ENCODE data around the gene ANKIB1.
"Not testable (repeated sequence)": the region's sequence is repeated elsewhere in the genome, so short reads cannot be mapped to it uniquely, and the experiment has no call there.

ANKIB1 gene

DNA sequence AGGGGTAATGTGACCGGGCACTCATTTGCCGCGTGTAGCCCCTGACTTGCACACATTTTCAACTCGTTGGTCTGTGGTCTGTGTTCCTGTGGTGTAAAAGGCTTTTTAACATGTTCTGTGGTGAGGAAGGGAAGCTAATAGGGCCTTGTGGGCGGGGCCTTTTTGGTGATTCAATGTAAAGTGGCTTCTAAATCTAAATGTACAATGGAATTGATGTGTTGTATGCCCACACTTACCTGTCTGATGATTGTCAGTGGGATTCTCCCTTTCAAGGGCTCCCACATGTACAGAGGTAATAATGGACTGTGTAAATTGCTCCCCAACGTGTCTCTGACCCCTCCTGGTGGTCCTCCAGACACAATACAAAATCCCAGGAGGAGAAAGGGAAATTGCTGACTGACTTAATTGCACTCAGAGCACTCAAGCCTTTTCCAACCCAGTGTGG, 158.4 kb downstream of the ANKIB1 start:
- H3K27me3 ChIP-seq (ENCODE audit: insufficient read depth, low read length), result no peaks in the 10 kb centered on the region
- H3K4me1 ChIP-seq (ENCODE audit: insufficient read depth, low read length), result no peaks in the 10 kb centered on the region
- no peak overlapping the region for H3K4me3 ChIP-seq (ENCODE audit: low read length)
- H3K36me3 ChIP-seq (ENCODE audit: insufficient read depth, low read length), result peaks cover 8% of the 10 kb centered on the region
- no peaks in the 10 kb centered on the region for H3K9me3 ChIP-seq (ENCODE audit: low read length)
- H2AFZ ChIP-seq (ENCODE audit: low read depth, low read length), result no peak overlapping the region

DNA sequence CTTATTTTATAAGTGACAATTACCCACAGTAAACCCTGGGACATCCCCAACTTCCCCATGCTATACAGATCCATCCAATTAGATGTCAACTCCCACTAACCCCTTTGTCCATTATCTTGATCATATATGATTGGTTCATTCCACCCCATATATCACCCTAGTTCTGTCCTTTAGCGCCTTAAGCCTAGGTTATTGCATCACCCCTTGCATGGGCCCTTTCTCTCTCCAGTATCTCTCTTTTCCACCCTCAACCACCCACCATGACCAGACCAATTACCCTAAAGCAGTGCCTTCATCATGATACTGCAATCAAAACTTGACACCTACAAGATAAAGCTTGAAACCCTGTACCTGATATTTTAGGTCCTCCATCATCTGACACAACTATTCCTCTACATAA, 163.6 kb downstream of the ANKIB1 start:
- H3K4me1 ChIP-seq (ENCODE audit: insufficient read depth, low read length), result no peaks in the 10 kb centered on the region
- no peak overlapping the region for H3K4me3 ChIP-seq (ENCODE audit: low read length)
- no peak overlapping the region for H2AFZ ChIP-seq (ENCODE audit: low read depth, low read length)
- no peaks in the 10 kb centered on the region for H3K27me3 ChIP-seq (ENCODE audit: insufficient read depth, low read length)
- H3K9me3 ChIP-seq (ENCODE audit: low read length), result no peaks in the 10 kb centered on the region
- H3K36me3 ChIP-seq (ENCODE audit: insufficient read depth, low read length), result no peaks in the 10 kb centered on the region

GRCh38 chr7:92410162-92410561, 164.4 kb downstream of the ANKIB1 start:
- not testable (repeated sequence) for H3K4me1 ChIP-seq (ENCODE audit: insufficient read depth, low read length); H3K9me3 ChIP-seq (ENCODE audit: low read length); H3K36me3 ChIP-seq (ENCODE audit: insufficient read depth, low read length); H3K4me3 ChIP-seq (ENCODE audit: low read length); H2AFZ ChIP-seq (ENCODE audit: low read depth, low read length); H3K27me3 ChIP-seq (ENCODE audit: insufficient read depth, low read length)

GRCh38 chr7:92412745-92413144, 167.0 kb downstream of the ANKIB1 start:
- H3K36me3 ChIP-seq (ENCODE audit: insufficient read depth, low read length), result no peaks in the 10 kb centered on the region
- no peak overlapping the region for H2AFZ ChIP-seq (ENCODE audit: low read depth, low read length)

DNA sequence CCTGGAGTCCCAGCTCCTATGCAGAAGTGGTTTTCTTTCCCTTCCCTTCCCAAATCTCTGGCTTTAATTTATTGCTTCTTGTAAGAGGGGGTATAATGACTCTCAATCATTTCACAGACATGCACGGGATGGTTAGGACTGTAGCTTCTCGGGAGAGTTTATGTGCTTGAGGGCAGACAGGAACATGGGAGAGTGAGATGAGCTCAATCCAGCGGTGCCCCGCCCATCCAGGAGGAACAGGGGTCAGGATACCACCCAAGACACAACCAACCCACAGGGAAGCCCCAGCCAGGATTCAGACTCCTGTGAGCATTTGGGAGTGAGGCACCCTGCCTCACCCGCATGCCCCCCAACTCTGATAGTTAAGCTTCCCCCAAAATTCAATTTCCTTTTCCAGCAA, 167.8 kb downstream of the ANKIB1 start:
- Histone ChIP-seq H2AFZ (ENCODE audit: low read depth, low read length) (no peak overlapping the region), H3K36me3 (ENCODE audit: insufficient read depth, low read length) (no peaks in the 10 kb centered on the region), H3K4me1 (ENCODE audit: insufficient read depth, low read length) (no peaks in the 10 kb centered on the region), H3K9me3 (ENCODE audit: low read length) (no peaks in the 10 kb centered on the region), H3K27me3 (ENCODE audit: insufficient read depth, low read length) (no peaks in the 10 kb centered on the region), H3K4me3 (ENCODE audit: low read length) (no peak overlapping the region)

More at GRCh38 chr7:92412745-92413144, 167.0 kb downstream of the ANKIB1 start:
- H3K4me1 ChIP-seq (ENCODE audit: insufficient read depth, low read length), result no peaks in the 10 kb centered on the region
- no peaks in the 10 kb centered on the region for H3K27me3 ChIP-seq (ENCODE audit: insufficient read depth, low read length)
- no peak overlapping the region for H3K4me3 ChIP-seq (ENCODE audit: low read length)
- no peaks in the 10 kb centered on the region for H3K9me3 ChIP-seq (ENCODE audit: low read length)

DNA sequence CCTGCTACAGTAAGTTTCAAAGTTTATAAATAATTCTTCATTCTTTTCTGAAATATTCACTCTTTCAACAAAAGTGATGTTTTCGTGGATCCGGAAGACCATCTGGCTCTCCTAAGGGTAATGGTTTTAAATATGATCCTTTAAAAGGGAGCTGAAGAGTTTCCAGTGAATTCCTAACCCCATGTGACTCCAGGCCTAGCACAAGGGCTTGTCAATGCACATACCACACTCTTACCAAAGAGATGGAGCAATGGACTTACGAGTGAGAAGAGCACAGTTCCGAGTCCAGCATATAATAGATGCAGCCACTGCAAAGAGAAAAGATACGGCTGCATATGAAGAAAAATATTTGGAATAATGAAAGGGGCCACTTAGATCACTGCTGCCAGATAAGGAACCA, 169.5 kb downstream of the ANKIB1 start:
- Histone ChIP-seq H3K4me1 (ENCODE audit: insufficient read depth, low read length) (no peaks in the 10 kb centered on the region), H2AFZ (ENCODE audit: low read depth, low read length) (no peak overlapping the region), H3K36me3 (ENCODE audit: insufficient read depth, low read length) (no peaks in the 10 kb centered on the region), H3K9me3 (ENCODE audit: low read length) (no peaks in the 10 kb centered on the region), H3K27me3 (ENCODE audit: insufficient read depth, low read length) (no peaks in the 10 kb centered on the region), H3K4me3 (ENCODE audit: low read length) (no peak overlapping the region)

DNA sequence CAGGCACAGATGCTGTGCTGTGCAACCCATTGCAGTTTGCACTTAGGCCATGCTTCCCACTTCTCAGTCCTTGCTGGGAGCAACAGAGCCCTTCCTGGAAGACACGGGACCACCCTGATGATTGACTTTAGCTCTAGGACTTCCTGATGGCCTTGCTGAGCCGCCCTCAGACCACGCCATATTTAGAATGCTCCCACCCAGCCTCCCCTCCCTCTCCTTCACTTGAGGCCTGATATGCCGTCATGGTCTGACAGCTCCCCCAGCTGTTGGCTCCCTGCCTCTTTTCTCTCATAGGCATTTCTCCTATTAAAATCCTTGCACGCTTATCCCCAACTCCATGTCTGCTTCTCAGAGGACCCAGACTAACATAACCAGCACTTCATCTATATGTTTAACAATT, 172.1 kb downstream of the ANKIB1 start:
- H3K27me3 ChIP-seq (ENCODE audit: insufficient read depth, low read length), result no peaks in the 10 kb centered on the region
- no peaks in the 10 kb centered on the region for H3K4me1 ChIP-seq (ENCODE audit: insufficient read depth, low read length)
- H3K9me3 ChIP-seq (ENCODE audit: low read length), result no peaks in the 10 kb centered on the region
- no peaks in the 10 kb centered on the region for H3K36me3 ChIP-seq (ENCODE audit: insufficient read depth, low read length)
- H3K4me3 ChIP-seq (ENCODE audit: low read length), result no peak overlapping the region
- H2AFZ ChIP-seq (ENCODE audit: low read depth, low read length), result no peak overlapping the region

- no peak overlapping the region for H3K4me3 ChIP-seq (ENCODE audit: low read length)
- no peaks in the 10 kb centered on the region for H3K9me3 ChIP-seq (ENCODE audit: low read length)
- H3K27me3 ChIP-seq (ENCODE audit: insufficient read depth, low read length), result no peaks in the 10 kb centered on the region
These were observed 176.1 kb downstream of the ANKIB1 start for GRCh38 chr7:92421676-92422435.

DNA sequence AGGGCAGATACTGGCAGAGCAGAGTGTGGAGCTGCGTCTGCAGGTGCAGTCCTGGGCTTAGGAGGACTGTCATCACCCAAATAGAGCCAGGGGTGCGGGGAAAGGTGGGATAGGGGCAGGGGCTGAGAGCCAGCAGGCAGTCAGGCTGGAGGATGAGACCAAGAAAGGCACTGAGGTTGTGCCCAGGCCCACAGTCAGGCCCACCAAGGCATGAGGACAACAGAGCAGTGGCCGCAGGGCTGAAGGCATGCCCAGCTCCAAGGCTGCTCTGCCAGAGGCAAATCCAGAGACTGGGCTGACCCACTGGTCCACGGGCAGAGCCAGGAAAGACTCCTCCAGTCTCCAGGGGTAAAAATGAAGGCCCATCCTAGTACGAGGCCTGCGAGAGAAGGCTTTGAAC, 177.2 kb downstream of the ANKIB1 start:
- H2AFZ ChIP-seq (ENCODE audit: low read depth, low read length), result no peak overlapping the region
- H3K27me3 ChIP-seq (ENCODE audit: insufficient read depth, low read length), result no peaks in the 10 kb centered on the region
- H3K9me3 ChIP-seq (ENCODE audit: low read length), result no peaks in the 10 kb centered on the region
- H3K36me3 ChIP-seq (ENCODE audit: insufficient read depth, low read length), result no peaks in the 10 kb centered on the region
- H3K4me1 ChIP-seq (ENCODE audit: insufficient read depth, low read length), result peaks cover 4% of the 10 kb centered on the region
- no peak overlapping the region for H3K4me3 ChIP-seq (ENCODE audit: low read length)

More at GRCh38 chr7:92421676-92422435, 176.1 kb downstream of the ANKIB1 start:
- Histone ChIP-seq H3K4me1 (ENCODE audit: insufficient read depth, low read length) (peaks cover 4% of the 10 kb centered on the region), H2AFZ (ENCODE audit: low read depth, low read length) (no peak overlapping the region), H3K36me3 (ENCODE audit: insufficient read depth, low read length) (no peaks in the 10 kb centered on the region)

DNA sequence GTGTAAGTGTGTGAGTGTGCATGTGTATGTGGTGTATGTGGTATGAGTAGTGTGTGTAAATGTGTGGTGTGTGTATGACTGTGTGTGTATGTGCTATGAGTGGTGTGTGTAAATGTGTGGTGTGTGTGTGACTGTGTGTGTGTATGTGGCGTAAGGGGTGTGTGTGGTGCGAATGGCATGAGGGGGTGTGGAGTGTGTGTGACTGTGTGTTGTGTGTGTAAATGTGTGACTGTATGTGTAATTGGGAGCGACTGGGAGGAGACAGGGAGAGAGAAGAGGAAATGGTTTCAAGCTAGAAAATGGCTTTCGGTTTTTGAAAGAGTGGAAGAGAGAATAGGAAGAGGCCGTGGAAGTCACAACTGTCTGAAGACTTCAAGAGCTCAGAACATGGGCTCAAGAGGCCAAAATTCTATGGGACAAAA, 177.9 kb downstream of the ANKIB1 start:
- H3K9me3 ChIP-seq (ENCODE audit: low read length), result no peaks in the 10 kb centered on the region
- peaks cover 4% of the 10 kb centered on the region for H3K4me1 ChIP-seq (ENCODE audit: insufficient read depth, low read length)
- H3K27me3 ChIP-seq (ENCODE audit: insufficient read depth, low read length), result no peaks in the 10 kb centered on the region
- H2AFZ ChIP-seq (ENCODE audit: low read depth, low read length), result peak overlapping the region; percentile 79
- H3K4me3 ChIP-seq (ENCODE audit: low read length), result no peak overlapping the region
- no peaks in the 10 kb centered on the region for H3K36me3 ChIP-seq (ENCODE audit: insufficient read depth, low read length)

DNA sequence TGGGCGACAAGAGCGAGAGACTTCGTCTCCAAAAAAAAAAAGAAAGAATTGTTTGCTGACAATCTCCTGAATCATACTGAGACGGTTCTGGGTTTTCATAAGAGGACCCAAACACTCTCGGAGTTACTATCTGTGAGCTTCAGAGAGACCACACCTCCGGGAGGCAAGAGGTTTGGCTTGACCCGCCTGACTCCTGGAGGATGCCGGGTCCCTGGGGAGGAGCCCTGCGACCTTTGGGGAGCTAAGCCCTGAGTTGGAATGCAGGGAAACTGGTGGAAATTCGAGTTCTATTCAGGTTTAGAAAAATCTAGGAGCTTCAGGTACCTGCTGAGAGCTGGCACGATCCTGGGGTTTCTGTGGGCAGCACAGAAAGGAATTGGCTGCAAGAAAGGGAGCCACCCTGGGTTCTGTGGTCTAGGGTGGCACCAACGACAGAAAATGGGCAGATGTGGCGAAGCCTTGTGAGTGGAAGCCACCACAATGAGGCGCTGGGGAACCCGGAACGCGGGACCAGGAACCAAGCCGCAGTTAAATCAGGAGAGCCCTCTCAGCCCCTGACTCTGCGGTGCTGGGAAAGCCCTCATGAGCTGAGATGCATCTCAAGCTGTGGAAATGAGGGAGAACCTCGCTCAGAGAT, 179.7 kb downstream of the ANKIB1 start:
- no peaks in the 10 kb centered on the region for H3K36me3 ChIP-seq (ENCODE audit: insufficient read depth, low read length)
- H3K4me1 ChIP-seq (ENCODE audit: insufficient read depth, low read length), result peaks cover 4% of the 10 kb centered on the region
- H3K27me3 ChIP-seq (ENCODE audit: insufficient read depth, low read length), result no peaks in the 10 kb centered on the region
- H3K9me3 ChIP-seq (ENCODE audit: low read length), result no peaks in the 10 kb centered on the region
- H2AFZ ChIP-seq (ENCODE audit: low read depth, low read length), result no peak overlapping the region
- H3K4me3 ChIP-seq (ENCODE audit: low read length), result no peak overlapping the region

DNA sequence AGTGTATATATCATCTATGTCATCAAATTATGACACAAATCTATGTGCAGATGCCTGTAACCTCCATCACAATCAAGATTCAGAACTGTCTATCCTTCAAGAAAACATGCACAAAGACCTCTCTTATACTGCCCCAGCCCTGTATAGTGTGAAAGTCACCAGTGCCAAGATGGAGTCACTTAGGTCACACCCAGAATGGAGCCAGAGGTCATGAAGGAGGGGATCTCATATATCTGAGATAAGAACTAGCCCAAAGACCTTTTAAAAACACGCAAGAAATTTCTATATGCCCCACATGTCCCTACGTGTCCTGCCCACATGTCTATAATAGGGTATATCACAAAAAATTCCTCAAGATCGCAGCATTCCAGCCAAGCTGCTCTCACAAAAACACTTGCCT, 181.4 kb downstream of the ANKIB1 start:
- no peaks in the 10 kb centered on the region for H3K36me3 ChIP-seq (ENCODE audit: insufficient read depth, low read length)

DNA sequence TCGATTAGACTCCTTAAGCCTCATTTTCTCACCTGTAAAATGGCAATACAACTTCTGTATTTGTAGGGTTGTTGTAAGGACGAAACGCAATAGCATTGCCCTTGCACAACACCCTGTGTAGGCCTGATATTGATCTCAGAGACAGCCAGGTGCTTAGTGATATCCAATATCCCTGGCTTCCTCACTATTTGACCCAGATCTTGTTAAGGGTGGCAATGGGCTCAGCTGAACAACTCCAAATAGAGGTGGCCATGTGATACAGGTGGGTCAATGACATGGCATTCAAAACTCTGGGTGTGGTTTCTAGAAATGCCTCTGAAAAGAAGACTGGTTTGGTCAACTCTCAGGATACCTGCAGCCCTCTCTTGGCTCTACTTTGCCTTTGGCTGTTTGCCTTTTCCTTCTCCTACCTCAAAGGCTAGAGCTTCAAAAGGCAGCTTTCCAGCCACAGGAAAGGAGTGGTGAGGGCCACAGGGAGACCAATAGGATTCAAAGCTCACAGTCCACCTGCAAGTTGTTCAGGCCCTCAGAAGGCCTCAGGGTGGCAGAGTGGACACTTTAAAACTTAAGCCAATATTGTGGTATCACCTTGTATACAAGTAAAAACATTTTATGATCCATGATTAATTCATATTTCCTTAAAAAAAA, 186.6 kb downstream of the ANKIB1 start:
- H3K27me3 ChIP-seq (ENCODE audit: insufficient read depth, low read length), result no peaks in the 10 kb centered on the region
- no peaks in the 10 kb centered on the region for H3K36me3 ChIP-seq (ENCODE audit: insufficient read depth, low read length)
- H3K9me3 ChIP-seq (ENCODE audit: low read length), result no peaks in the 10 kb centered on the region
- no peak overlapping the region for H3K4me3 ChIP-seq (ENCODE audit: low read length)
- H3K4me1 ChIP-seq (ENCODE audit: insufficient read depth, low read length), result no peaks in the 10 kb centered on the region
- no peak overlapping the region for H2AFZ ChIP-seq (ENCODE audit: low read depth, low read length)

More for the DNA sequence above, 181.4 kb downstream of the ANKIB1 start:
- H3K4me1 ChIP-seq (ENCODE audit: insufficient read depth, low read length), result peaks cover 4% of the 10 kb centered on the region
- no peaks in the 10 kb centered on the region for H3K9me3 ChIP-seq (ENCODE audit: low read length)
- H2AFZ ChIP-seq (ENCODE audit: low read depth, low read length), result no peak overlapping the region
- no peak overlapping the region for H3K4me3 ChIP-seq (ENCODE audit: low read length)
- no peaks in the 10 kb centered on the region for H3K27me3 ChIP-seq (ENCODE audit: insufficient read depth, low read length)

All from neuron (in vitro differentiated cells).